BJ (cell line): Measurements from ENCODE around the gene NSMCE1. TPM values are rescaled to one million over a fixed set of nuclear protein-coding genes. Genes with fewer than 3 reads are reported as not detected.
"Not testable (repeated sequence)": the region's sequence is repeated elsewhere in the genome, so short reads cannot be mapped to it uniquely, and the experiment has no call there.

Experiments
- CTCF ChIA-PET: fragments of 350-600 bp; formaldehyde crosslinking; extraction: SDS; loops from one replicate; lab custom pipeline; 2021; ENCODE audit warnings: antibody characterized with exemption, inconsistent platforms; lab: Yijun Ruan, JAX
- POLR2A ChIA-PET: fragments of 300-600 bp; sonication (Branson Sonifier 250); formaldehyde crosslinking; extraction: SDS; loops from one replicate; lab custom pipeline; 2021; ENCODE audit warnings: antibody characterized with exemption; lab: Charles Lee
- DNase-seq: peaks from one replicate; pipeline ENCODE4 v3.0.0-alpha.2; 2011; ENCODE audit warnings: low read depth
- H3K27me3 ChIP-seq: 2 replicates; pipeline ENCODE4 v1.6.0; 2011; ENCODE audit warnings: low read length; ENCODE audit not compliant: control insufficient read depth, insufficient read depth
- H3K36me3 ChIP-seq: 2 replicates; pipeline ENCODE4 v1.5.1; 2011; ENCODE audit warnings: low read length; ENCODE audit not compliant: control insufficient read depth, insufficient read depth
- H3K4me3 ChIP-seq: 2 replicates; pipeline ENCODE4 v1.5.1; 2011; ENCODE audit warnings: low read depth, mild to moderate bottlenecking, control low read depth, low read length
- CTCF ChIP-seq: IDR thresholded peaks from 2 replicates; pipeline ENCODE4 v1.5.1; 2011; ENCODE audit warnings: low read depth, mild to moderate bottlenecking, control low read depth, inconsistent platforms, low read length, moderate library complexity; ENCODE audit not compliant: insufficient read depth
- polyA plus RNA-seq: library from polyadenylated mRNA; depleted of rRNA; stranded (reverse); fragments of >200 nt; gene quantifications from 2 replicates; pipeline ENCODE4 v1.2.3, GENCODE V29; 2011

The NSMCE1 gene
- polyA plus RNA-seq, 1 experiment, result 34.3 TPM

DNA sequence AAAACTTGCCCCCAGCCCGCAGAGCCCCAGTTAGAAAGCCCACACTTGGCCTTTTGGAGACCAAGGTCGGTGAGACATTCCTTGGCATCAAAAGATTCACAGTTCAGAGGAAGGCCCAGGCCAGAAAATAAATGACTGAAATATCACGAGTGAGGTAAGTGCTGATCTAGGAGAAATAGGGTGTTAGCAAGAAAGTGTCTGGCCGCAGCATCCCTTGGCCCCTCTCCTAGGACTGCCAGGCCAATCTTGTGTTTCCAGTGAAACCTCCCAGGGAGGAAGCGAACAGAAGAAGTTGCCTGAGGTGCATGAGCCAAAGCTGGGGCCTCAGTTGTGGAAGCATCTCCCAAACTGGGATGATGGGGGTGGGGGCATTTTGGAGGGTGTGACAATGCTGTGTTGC is 22.5 kb upstream of the NSMCE1 start:
- no peak overlapping the region for H3K4me3 ChIP-seq
- no peak for DNase-seq
- POLR2A ChIA-PET, result no interaction called here
- CTCF ChIA-PET, result no interaction called here
- TF ChIP-seq CTCF, result no peak
- H3K27me3 ChIP-seq, result no peaks in the 10 kb centered on the region
- H3K36me3 ChIP-seq, result no peaks in the 10 kb centered on the region

DNA sequence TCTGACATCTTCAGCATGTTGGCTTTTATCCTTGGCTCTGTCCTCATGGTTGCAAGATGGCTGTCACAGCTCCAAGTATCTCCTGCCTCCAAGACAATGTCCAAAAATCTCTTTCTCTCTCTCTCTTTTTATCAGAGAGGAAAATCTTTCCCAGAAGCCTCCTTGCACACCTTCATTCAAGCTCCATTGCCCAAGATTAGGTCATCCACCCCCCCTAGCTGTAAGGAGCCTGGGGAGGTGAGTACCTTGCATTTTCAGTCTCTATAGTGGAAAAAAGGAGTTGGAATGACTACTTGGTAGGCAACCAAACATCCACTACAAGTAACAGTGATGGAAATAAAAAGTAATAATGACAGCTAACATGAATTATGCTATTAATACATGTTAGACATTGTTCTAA is 22.0 kb upstream of the NSMCE1 start:
- CTCF ChIA-PET, result no interaction called here
- Histone ChIP-seq H3K27me3 (no peaks in the 10 kb centered on the region), H3K36me3 (no peaks in the 10 kb centered on the region), H3K4me3 (no peak overlapping the region)
- DNase-seq, result no peak
- no peak for TF ChIP-seq CTCF
- POLR2A ChIA-PET, result no interaction called here

DNA sequence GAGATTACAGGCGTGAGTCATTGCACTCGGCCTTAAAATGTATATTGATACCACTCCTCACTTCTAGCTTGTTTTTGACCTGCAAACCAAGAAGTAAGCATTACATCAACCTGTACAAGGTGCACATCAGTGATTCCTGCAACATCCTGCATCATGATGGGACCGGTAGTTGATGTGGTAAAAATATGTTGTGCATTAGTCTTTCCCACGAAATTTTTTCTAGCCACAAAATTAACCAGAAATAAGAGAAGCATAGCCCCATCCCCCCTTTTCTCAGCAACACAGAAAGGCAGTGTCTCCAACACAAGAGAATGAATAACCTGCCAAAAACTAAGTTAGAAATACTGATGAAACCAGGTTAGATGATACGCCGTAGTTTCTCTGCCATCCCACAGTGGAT is 21.1 kb upstream of the NSMCE1 start:
- ChIA-PET CTCF (no interaction called here), POLR2A (no interaction called here)
- no peak for TF ChIP-seq CTCF
- DNase-seq, result no peak
- no peaks in the 10 kb centered on the region for H3K36me3 ChIP-seq
- no peak overlapping the region for H3K4me3 ChIP-seq
- no peaks in the 10 kb centered on the region for H3K27me3 ChIP-seq

DNA sequence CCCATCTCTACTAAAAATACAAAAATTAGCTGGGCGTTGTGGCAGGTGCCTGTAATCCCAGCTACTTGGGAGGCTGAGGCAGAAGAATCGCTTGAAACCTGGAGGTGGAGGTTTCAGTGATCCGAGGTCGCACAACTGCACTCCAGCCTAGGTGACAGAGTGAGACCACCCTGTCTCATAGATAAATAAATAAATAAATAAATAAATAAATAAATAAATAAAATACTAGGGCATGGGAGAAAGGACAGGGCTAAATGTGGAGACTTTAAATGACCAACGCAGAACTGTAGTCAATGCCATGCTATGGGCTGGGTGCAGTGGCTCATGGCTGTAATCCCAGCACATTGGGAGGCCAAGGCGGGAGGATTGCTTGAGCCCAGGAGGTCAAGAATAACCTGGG is 19.7 kb upstream of the NSMCE1 start:
- H3K27me3 ChIP-seq, DNase-seq, H3K36me3 ChIP-seq, POLR2A ChIA-PET, H3K4me3 ChIP-seq: not testable (repeated sequence)
- CTCF ChIA-PET, result interaction anchor here (1.0 kb wide), 1 partner anchor 12 kb away, joined by 3 read pairs; no protein-coding TSS in a partner anchor

DNA sequence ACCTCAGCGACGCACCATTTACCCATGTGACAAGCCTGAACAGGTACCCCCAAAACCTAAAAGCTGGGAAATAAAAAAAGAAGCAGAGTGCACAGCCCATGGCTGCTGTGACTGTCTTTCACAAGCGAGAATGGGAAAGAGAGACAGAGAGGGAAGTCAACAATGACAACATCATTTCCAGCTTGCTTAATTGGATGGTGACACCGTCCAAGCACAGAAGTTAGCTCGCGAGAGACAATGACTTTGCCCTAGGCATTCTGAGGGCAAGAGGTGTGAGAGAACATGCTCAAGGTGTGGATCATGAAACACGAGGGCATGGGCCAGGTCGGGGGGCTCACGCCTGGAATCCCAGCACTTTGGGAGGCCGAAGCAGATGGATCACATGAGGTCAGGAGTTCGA is 19.3 kb upstream of the NSMCE1 start:
- Histone ChIP-seq H3K36me3 (no peaks in the 10 kb centered on the region), H3K27me3 (no peaks in the 10 kb centered on the region), H3K4me3 (no peak overlapping the region)
- POLR2A ChIA-PET, result no interaction called here
- TF ChIP-seq CTCF, result no peak
- CTCF ChIA-PET, result interaction anchor here (1.0 kb wide), 2 partner anchors 8 to 12 kb away, joined by 3 to 4 read pairs; no protein-coding TSS in a partner anchor
- no peak for DNase-seq
